NCI-H1417 (cell line): Measurements from ENCODE around the gene WFDC8.

Experiments used
- DNase-seq, 3 experiments: peaks; one replicate each; lab custom pipeline; 2025; lab: John Stamatoyannopoulos, UW

Gene WFDC8

GRCh38 chr20:45548410-45548809, 30.7 kb downstream of the WFDC8 start:
- DNase-seq = no peak

- DNase-seq = no peak
Observed at GRCh38 chr20:45547206-45547770, 31.8 kb downstream of the WFDC8 start, which contains the start of gene EPPIN. TSS of gene EPPIN (minus strand) at chr20:45547401. CDS start at chr20:45547357, 44 bp downstream.

DNA sequence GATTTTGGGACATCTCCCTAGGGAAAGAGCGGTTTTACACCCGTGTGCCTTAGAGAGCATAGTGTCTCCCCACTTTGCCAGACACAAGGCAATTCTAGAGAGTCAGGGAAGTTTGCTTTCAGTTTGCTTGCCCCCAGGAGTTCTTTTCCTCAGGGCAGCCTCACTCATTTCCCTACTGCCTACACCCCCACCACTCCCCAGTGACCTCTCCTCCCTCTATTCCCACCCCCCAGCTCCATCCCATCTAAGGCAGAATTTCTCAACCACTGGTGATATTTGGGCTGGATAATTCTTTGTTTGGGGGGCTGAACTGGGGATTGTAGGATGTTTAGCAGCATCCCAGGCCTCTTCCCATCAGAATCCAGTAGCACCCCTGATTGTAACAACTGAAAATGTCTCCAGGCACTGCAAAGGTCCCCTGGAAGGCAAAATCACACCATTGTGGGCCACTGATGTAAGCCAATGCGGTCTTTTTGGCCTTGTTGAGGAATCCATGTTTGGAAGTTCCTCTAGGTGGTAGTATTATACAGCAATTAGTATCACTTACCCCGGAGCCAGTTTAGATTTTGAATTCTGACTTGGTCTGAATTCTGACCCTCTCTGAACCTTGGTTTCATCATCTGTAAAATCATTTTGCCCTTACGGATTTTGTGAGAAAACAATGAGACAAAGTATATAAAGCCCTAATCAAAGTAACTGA, 33.2 kb downstream of the WFDC8 start:
- peak in 1 of 3 experiments; percentile 39 for DNase-seq

DNA sequence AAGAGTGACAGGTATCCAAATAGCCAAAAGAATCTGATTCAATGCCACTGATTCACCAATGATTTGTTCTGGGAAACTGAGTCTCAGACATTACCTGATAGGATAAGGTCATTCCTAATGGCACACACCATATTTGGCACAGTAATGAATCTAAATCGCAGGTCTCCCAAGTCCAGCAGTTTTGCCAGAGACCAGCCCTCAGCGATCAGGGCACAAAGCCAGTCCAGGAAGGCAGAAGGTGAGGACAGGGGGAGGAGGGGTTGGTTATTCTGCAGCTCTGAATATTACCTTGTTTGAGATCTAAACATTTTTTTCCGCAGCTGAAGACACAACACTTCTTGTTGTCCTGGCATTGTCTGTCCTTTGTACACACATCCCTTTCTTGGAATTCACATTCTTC, 33.7 kb downstream of the WFDC8 start:
- no peak for DNase-seq

DNA sequence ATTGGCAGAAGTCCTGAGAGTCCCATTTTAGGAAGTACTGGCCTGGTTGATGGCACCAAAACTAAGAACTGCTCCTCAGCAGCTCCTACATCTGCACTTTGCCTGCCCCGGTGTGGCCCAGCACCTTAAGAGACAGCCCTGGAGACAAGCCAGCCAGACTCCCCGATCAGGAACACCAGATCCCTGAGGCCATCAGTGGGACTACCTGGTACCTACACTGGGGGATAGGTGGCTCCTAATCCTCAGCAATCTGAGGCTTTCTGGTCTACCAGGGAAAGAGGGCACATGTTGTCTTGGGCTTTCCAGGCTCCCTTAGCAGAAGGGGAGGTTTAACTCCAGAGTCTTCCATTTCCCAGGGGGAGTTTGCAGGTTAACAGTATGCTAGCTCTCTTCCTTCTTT, 39.7 kb downstream of the WFDC8 start, which contains the start of gene WFDC6:
Gene WFDC6 (minus strand): TSS at position 101 of the 400 bp plus-strand sequence. CDS start 75 bp downstream, at position 26.
- no peak for DNase-seq

GRCh38 chr20:45538209-45538799, 40.8 kb downstream of the WFDC8 start:
- peak in 1 of 3 experiments; percentile 35 for DNase-seq

DNA sequence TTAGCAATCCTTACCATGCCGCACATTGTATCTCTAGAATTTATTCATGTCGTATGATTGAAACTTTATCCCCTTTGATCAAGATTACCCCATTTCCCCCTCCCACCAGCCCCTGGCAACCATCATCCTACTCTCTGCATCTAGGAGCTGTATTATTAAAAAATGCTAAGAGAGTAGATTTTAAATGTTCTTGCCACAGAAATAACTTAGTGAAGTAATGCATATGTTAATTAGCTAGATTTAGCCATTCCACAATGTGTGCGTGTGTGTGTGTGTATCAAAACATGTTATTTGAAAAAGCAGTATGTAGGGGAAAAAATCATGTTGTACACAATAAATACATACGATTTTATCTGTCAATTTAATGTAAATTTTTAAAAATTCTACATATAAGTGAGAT, 51.8 kb downstream of the WFDC8 start:
- DNase-seq = no peak

- no peak for DNase-seq
Observed at GRCh38 chr20:45523821-45524220, 55.3 kb downstream of the WFDC8 start.

- no peak for DNase-seq
Observed at GRCh38 chr20:45518282-45518681, 60.8 kb downstream of the WFDC8 start.

DNA sequence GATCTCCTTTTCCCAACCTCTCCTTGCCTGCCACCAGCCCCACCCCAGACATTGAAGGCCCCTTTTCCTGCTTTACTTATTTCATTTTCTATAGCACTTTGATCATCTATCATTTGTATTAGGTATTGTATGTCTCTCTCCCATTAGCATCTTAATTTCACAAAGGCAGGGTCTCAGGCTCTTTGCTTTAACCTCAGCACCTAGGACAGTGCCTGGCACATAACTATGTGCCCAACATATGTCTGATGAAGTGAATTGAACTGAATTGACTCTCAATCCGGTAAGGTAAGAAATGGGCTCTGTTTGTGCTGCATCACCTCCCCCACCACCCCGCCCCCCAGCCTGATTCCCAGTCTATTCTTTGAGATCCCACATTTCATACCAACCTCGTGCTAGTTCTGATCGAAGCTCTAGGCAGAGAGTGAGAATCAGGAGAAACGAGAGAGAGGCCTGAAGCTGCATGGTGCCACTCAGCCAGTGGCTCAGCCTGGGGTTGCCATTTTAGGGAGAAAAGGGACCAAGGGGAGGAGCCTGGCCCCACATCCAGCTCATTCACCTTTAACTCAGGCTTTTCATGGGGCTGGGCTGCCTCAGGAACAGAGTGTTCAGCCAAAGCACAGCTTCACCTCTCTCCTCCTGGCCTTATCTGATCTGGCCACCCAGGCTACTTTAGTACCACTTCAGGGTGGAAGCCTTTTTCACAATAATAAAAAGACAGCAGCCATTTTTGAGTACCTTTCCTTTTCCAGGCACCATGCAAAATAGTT, 63.8 kb downstream of the WFDC8 start, which contains the start of gene SPINT3:
Gene SPINT3 (minus strand): TSS at position 476 of the 767 bp plus-strand sequence. CDS start 14 bp downstream, at position 462.
- no peak for DNase-seq

GRCh38 chr20:45510242-45510862, 68.7 kb downstream of the WFDC8 start:
- DNase-seq = no peak

DNA sequence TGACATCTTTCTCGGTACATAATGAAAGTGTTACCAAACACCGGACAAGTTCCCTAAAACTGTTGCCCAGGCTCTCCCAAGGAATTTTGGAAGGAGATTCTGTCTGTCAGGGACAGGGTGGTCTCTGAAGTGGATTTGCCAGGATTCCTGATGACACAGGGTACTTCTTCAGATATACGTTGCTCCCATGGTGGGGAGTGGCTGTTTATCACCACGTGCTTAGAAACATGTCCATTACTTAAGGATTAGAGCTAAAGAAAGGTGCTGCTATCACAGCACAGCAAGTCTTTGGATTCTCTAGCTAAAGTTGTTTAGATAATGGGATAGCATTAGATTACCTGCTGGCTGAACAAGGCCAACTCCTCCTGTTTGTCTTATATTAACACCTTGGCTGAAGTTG, 70.0 kb downstream of the WFDC8 start:
- DNase-seq = no peak

DNA sequence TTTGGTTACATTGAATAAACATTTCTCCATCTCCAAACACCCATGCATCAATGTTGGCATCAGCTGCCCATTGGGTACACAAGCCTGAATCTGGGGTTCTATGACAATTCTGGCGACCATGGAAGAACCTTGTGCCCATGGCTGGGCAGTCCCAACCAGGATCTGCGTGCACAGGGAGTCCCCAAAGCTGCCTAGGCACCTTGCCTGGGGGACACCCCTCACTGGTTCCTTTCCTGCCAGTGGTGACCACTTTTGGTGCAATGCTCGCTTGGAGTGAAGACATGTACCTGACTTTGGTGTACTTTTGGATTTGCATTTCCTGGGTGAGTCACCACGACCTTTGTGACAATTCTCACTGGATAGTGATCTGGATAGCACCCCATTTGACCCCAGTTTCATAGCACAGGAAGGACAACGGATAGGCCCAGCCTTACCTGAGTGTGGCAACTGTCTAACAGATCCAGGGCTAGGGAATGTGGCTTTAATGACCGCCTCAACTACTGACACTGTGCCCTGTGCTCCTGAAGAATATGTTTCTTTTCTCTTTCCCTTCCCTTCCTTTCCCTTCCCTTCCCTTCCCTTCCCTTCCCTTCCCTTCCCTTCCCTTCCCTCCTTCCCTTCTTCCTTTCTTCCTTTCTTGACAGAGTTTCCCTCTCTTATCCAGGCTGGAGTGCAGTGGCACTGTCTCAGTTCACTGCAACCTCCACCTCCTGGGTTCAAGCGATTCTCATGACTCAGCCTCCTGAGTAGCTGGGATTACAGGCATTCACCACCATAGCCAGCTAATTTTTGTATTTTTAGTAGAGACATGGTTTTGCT, 70.8 kb downstream of the WFDC8 start:
- no peak for DNase-seq

DNA sequence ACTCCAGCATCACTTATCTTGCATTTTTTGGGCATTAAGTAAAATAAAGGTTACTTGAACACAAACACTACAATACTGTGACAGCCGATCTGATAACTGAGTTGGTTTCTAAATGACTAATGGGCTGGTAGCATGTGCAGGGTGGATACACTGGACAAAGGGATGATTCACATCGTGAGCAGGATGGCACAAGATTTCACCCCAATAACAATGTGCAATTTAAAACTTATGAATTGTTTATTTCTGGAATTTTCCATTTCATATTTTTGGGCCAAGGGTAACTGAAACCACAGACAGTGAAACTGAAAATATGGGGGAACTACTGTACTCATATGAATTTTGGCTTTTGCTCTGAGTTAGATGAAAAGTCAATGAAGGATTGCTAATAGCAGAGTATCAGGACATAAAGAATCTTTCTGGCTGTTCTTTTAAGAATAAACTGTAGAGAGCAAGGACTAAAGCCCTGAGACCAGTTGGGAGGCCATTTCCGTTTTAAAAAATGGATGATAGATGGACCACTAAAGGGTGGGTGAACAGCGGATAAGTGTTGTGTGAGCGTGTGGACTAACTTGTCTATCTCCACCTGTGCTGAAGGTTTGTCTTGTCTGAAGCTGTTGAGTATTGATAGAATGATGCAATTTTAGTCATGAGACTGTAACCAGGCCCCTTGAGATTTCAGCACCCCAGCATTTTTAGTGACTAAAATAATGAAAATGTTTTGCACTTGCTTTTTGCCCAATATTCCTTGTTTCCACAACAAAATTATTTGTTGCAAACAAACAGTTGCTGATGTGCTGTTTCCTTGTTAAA, 71.9 kb downstream of the WFDC8 start:
- no peak for DNase-seq

DNA sequence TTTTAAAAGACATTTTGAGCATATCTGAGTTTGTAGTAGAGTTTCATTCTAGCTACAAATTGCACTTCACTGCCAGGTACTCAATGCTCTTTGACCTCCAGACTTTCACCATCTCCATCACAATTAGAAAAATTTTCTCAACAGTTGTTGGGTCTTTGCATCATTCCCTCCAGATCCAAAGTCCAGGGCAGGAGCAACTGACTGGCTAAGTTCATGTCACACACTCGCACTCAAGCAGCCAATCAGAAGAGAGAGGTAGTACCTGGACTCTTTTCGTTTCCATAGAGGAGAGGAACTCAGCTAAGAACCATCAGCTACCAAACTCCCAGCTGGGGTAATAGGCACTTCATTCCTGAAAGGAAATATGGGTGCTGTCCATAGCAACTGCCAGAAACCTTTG, 72.7 kb downstream of the WFDC8 start:
- no peak for DNase-seq

GRCh38 chr20:45503403-45503802, 75.7 kb downstream of the WFDC8 start:
- no peak for DNase-seq

DNA sequence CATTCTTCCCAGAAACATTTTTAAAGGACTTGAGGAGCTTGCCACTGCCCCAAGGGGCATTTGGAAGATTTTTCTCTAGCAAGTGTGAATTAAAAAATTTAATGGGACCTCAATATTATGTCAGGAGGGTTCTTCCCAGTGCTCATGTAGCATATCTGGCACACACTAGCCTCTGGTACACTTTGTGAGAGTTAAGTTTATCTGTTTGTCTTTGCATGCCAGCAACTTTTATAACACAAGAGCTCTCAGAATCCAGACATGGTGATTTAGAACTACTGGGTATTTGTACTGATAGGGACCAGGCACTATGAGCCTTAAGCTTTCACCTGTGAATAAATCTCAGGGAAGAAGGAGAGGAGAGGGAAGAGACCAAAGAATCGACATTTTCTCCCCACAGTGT, 76.5 kb downstream of the WFDC8 start:
- DNase-seq = no peak
